22Rv1 (cell line): ENCODE results near the gene OR2K2.

Source experiments
- CTCF ChIP-seq: fragments of 450-650 bp; IDR thresholded peaks from 2 replicates; pipeline ENCODE4 v1.5.1; 2017; ENCODE audit warnings: mild to moderate bottlenecking
- ZFX ChIP-seq: fragments of 450-650 bp; IDR thresholded peaks from 2 replicates; pipeline ENCODE4 v1.6.1; 2017; ENCODE audit warnings: antibody characterized with exemption, borderline replicate concordance

DNA sequence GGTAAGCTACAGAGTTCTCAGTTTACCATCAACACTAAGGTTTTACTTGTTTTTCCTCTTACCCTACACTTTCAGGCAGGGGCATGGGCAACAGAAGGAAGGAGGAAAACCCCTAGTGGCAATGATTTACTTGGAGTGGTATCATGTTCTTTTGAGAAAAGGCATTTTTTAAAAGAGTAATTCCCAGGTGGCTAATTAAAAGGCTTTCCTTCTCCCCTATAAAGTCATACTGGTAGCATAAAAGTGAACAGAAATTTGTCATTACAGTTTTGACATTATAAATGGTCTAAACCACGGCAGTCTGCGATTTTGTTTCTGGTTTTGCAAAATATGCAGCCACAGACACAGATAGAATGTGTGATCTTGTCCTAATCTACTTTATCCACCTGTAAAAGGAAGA is 30.9 kb upstream of the OR2K2 start:
- TF ChIP-seq CTCF (no peak), ZFX (no peak)
